Adrenal gland (tissue), 12 donors: ENCODE measurements around the gene TSPAN2. TPM values are rescaled to one million over a fixed set of nuclear protein-coding genes. Genes with fewer than 3 reads are reported as not detected.
A peak's percentile ranks its signal among the peaks of the same experiment; 100 is the strongest.

Source experiments
- DNase-seq, 7 donors: peaks; one replicate each; pipeline ENCODE4 v3.0.0-alpha.2; 2019 to 2020
- H3K27ac ChIP-seq, 5 donors: fragments of 200-600 bp; sonication (generic) in 4 of 5; 1 replicate in 3 of 5; 2 replicates in 2 of 5; pipeline versions ENCODE4 v1.5.1 to v1.8.0; 2016 to 2020; ENCODE audit warnings: mild to moderate bottlenecking in 1 of 5
- H3K27me3 ChIP-seq: fragments of 200-600 bp; 2 replicates; pipeline ENCODE4 v1.8.0; 2021
- H3K36me3 ChIP-seq, 2 donors: fragments of 200-600 bp; replicated peaks in 1 of 2; 1 replicate in 1 of 2; 2 replicates in 1 of 2; pipeline versions ENCODE4 v1.5.1 to v1.8.0; 2018 to 2022
- H3K4me1 ChIP-seq, 2 donors: fragments of 200-600 bp; replicated peaks in 1 of 2; 1 replicate in 1 of 2; 2 replicates in 1 of 2; pipeline versions ENCODE4 v1.5.1 to v1.8.0; 2018 to 2021
- H3K4me3 ChIP-seq, 4 donors: fragments of 200-600 bp; sonication (generic) in 3 of 4; one replicate each; pipeline ENCODE4 v1.5.1; 2016 to 2018
- H3K9me3 ChIP-seq, 3 donors: fragments of 200-600 bp; sonication (generic) in 1 of 3; replicated peaks in 1 of 3; 1 replicate in 2 of 3; 2 replicates in 1 of 3; pipeline versions ENCODE4 v1.5.1 to v1.8.0; 2016 to 2021
- POLR2A ChIP-seq, 2 donors: fragments of 450-650 bp; IDR thresholded peaks; one replicate each; pipeline ENCODE4 v1.6.1; 2017; ENCODE audit warnings: antibody characterized with exemption in 2 of 2, mild to moderate bottlenecking in 2 of 2, moderate library complexity in 1 of 2
- WGBS, 4 donors: extraction: QIAGEN DNeasy Blood & Tissue Kit in 2 of 4; methylation state at CpG; one replicate each; pipeline versions ENCODE4 v1.1.5 to v1.1.7; 2013 to 2017; 5-methylcytosine and 5-hydroxymethylcytosine counted together
- intact Hi-C, 2 donors: fragments of 100-400 bp; cut with DNase I; formaldehyde crosslinking; loops; one replicate each; pipeline versions ENCODE4 v1.14.1 to v1.15.0; 2022 to 2023
- polyA plus RNA-seq, 3 donors: library from polyadenylated mRNA; stranded (reverse); fragments of 200-250 nt in 2 of 3; fragments of 350-450 nt in 1 of 3; fragmentation: Illumina TruSeq in 1 of 3; extraction: RNeasy Lipid Tissue Mini Kit (QIAGEN cat#74804) in 1 of 3; gene quantifications; one replicate each; pipeline ENCODE4 v1.2.3, GENCODE V29; 2013 to 2014
- total RNA-seq, 9 donors: library from RNA; depleted of rRNA in 4 of 9; stranded (reverse); fragments of >200 nt in 4 of 9; fragments of 120-200 nt in 1 of 9; fragmentation: NEBNext Ultra II Directional in 1 of 9; extraction: Animal tissue kit (Norgen Biotek cat#: 25700) in 1 of 9; gene quantifications; one replicate each; pipeline versions ENCODE4 v1.1.0 to v1.2.4, GENCODE V29; 2013 to 2023
- TF ChIP-seq, protein P1 (sequence below), 6 experiments: fragments of 450-650 bp in 4 of 6; fragments of 200-600 bp in 2 of 6; sonication (generic) in 1 of 6; IDR thresholded peaks; 1 replicate in 5 of 6; 2 replicates in 1 of 6; pipeline versions ENCODE4 v1.5.1 to v1.8.0; 2016 to 2021; ENCODE audit warnings: antibody characterized with exemption in 6 of 6, mild to moderate bottlenecking in 2 of 6, moderate library complexity in 1 of 6
- donor health status: healthy with polysubstance abuse.
- donor health status: Bipolar disorder and iron deficiency.
- donor health status: DM: yes; HTN: yes; CAD: no.
- donor health status: DM: no; HTN: no; CAD: no.
- donor health status: DM: no; HTN: no; CAD: no.
- donor health status: DM: yes; HTN: yes; CAD: no.

Gene TSPAN2
- total and polyA plus RNA-seq, 12 donors: 0.28 to 1.5 (median 0.71) TPM

DNA sequence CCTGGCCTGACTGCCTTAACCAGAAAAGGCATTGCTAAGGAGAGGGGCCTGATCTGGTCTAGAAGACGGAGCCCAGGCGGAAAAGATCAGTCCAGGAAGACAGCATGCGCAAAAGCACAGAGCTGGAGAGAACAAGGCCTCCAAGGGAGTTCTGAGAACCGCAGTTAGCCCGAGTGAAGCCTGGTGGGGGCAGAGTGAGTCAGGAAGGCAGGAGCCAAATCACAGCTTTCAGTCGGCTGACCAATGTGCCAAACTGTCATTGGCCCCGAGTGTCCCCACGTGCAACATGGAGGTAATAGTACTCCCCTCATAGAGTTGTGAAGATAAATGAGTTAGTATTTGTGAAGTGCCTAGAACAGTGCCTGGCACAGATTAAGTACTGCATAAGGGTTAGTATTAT, 1.2 kb upstream of the TSPAN2 start:
- Histone ChIP-seq H3K9me3 (no peaks in the 10 kb centered on the region), H3K4me3 (no peak overlapping the region), H3K27me3 (peaks cover 18% of the 10 kb centered on the region), H3K4me1 (peaks cover 0 to 4% of the 10 kb centered on the region in 2 donors), H3K27ac (no peak overlapping the region), H3K36me3 (no peaks in the 10 kb centered on the region)
- no peak for DNase-seq
- intact Hi-C loops: no loop called here
- no peak for TF ChIP-seq POLR2A (IDR thresholded peaks at IDR 0.05)
- TF ChIP-seq, protein P1, sequence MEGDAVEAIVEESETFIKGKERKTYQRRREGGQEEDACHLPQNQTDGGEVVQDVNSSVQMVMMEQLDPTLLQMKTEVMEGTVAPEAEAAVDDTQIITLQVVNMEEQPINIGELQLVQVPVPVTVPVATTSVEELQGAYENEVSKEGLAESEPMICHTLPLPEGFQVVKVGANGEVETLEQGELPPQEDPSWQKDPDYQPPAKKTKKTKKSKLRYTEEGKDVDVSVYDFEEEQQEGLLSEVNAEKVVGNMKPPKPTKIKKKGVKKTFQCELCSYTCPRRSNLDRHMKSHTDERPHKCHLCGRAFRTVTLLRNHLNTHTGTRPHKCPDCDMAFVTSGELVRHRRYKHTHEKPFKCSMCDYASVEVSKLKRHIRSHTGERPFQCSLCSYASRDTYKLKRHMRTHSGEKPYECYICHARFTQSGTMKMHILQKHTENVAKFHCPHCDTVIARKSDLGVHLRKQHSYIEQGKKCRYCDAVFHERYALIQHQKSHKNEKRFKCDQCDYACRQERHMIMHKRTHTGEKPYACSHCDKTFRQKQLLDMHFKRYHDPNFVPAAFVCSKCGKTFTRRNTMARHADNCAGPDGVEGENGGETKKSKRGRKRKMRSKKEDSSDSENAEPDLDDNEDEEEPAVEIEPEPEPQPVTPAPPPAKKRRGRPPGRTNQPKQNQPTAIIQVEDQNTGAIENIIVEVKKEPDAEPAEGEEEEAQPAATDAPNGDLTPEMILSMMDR (IDR thresholded peaks at IDR 0.05): no peak
- WGBS, 4 donors: 67 to 72% (median 71%) methylated on average over 8 of the region's 8 CpGs

- H3K4me1 ChIP-seq: peaks cover 0 to 4% of the 10 kb centered on the region in 2 donors
- DNase-seq: no peak
- intact Hi-C loops: no loop called here
- 44 to 55% (median 52%) methylated on average over 2 of the region's 2 CpGs for WGBS, 4 donors
- no peak overlapping the region for H3K27ac ChIP-seq
- H3K4me3 ChIP-seq: no peak overlapping the region
- H3K36me3 ChIP-seq: no peaks in the 10 kb centered on the region
- peaks cover 18% of the 10 kb centered on the region for H3K27me3 ChIP-seq
- H3K9me3 ChIP-seq: no peaks in the 10 kb centered on the region
- TF ChIP-seq, protein P1 (IDR thresholded peaks at IDR 0.05): no peak
- TF ChIP-seq POLR2A (IDR thresholded peaks at IDR 0.05): no peak
Observed at GRCh38 chr1:115090186-115090490, 835 bp upstream of the TSPAN2 start.

- H3K9me3 ChIP-seq: no peaks in the 10 kb centered on the region
- intact Hi-C loops: no loop called here
- H3K4me3 ChIP-seq: peak overlapping the region in 2 of 4 donors; percentile 4 to 58
- H3K36me3 ChIP-seq: no peaks in the 10 kb centered on the region
- H3K27me3 ChIP-seq: peaks cover 18% of the 10 kb centered on the region
- TF ChIP-seq, protein P1 (IDR thresholded peaks at IDR 0.05): no peak
- TF ChIP-seq POLR2A (IDR thresholded peaks at IDR 0.05): no peak
- 6 to 7% (median 7%) methylated on average over 21 to 25 of the region's 25 CpGs for WGBS, 4 donors
- no peak for DNase-seq
- H3K27ac ChIP-seq: no peak overlapping the region
- H3K4me1 ChIP-seq: peaks cover 0 to 4% of the 10 kb centered on the region in 2 donors
Observed at GRCh38 chr1:115088871-115089419, 358 bp downstream of the TSPAN2 start.

- Histone ChIP-seq H3K9me3 (no peaks in the 10 kb centered on the region), H3K27me3 (peaks cover 18% of the 10 kb centered on the region), H3K36me3 (no peaks in the 10 kb centered on the region), H3K4me1 (peaks cover 0 to 4% of the 10 kb centered on the region in 2 donors), H3K4me3 (no peak overlapping the region), H3K27ac (no peak overlapping the region)
- DNase-seq: no peak
- intact Hi-C loops: no loop called here
- TF ChIP-seq, protein P1 (IDR thresholded peaks at IDR 0.05): no peak
- TF ChIP-seq POLR2A (IDR thresholded peaks at IDR 0.05): no peak
- WGBS, 4 donors: 71 to 80% (median 76%) methylated on average over 5 of the region's 5 CpGs
Observed at GRCh38 chr1:115088115-115088778, 1.1 kb downstream of the TSPAN2 start.
